AG08395 (cell line): ENCODE measurements around the gene CD300A.
"Not testable (repeated sequence)": the region's sequence is repeated elsewhere in the genome, so short reads cannot be mapped to it uniquely, and the experiment has no call there.

Experiments used
- DNase-seq: peaks from one replicate; pipeline ENCODE4 v3.0.0; 2012; ENCODE audit warnings: mixed read lengths, low spot score

CD300A gene

GRCh38 chr17:74480290-74480689, 13.9 kb downstream of the CD300A start:
- no peak for DNase-seq

- DNase-seq = no peak
These were observed 15.2 kb downstream of the CD300A start for GRCh38 chr17:74481621-74482020.

GRCh38 chr17:74484066-74484465, 17.6 kb downstream of the CD300A start:
- DNase-seq = no peak

- DNase-seq = no peak
These were observed 18.7 kb downstream of the CD300A start for GRCh38 chr17:74485022-74485743.

- DNase-seq = no peak
These were observed 19.4 kb downstream of the CD300A start for GRCh38 chr17:74485841-74486240.

GRCh38 chr17:74488276-74488675, 21.8 kb downstream of the CD300A start:
- not testable (repeated sequence) for DNase-seq

GRCh38 chr17:74490716-74491115, 24.3 kb downstream of the CD300A start:
- DNase-seq = no peak

GRCh38 chr17:74491626-74492025, 25.2 kb downstream of the CD300A start:
- DNase-seq = no peak

- peak; percentile 80 for DNase-seq
These were observed 26.9 kb downstream of the CD300A start for GRCh38 chr17:74493331-74493833.

GRCh38 chr17:74497471-74497870, 31.0 kb downstream of the CD300A start:
- no peak for DNase-seq

GRCh38 chr17:74499992-74500391, 33.6 kb downstream of the CD300A start:
- no peak for DNase-seq

GRCh38 chr17:74502861-74503260, 36.4 kb downstream of the CD300A start:
- no peak for DNase-seq

- DNase-seq = not testable (repeated sequence)
These were observed 37.5 kb downstream of the CD300A start for GRCh38 chr17:74503949-74504348.

- no peak for DNase-seq
These were observed 41.7 kb downstream of the CD300A start for GRCh38 chr17:74508156-74508555.

GRCh38 chr17:74512036-74512435, 45.6 kb downstream of the CD300A start:
- DNase-seq = peak; percentile 76

- DNase-seq = peak; percentile 61
These were observed 46.2 kb downstream of the CD300A start for GRCh38 chr17:74512624-74513091.

- peak; percentile 24 for DNase-seq
These were observed 47.7 kb downstream of the CD300A start for GRCh38 chr17:74513987-74514631.

GRCh38 chr17:74514632-74515334, 48.3 kb downstream of the CD300A start:
- no peak for DNase-seq

- DNase-seq = no peak
These were observed 49.5 kb downstream of the CD300A start for GRCh38 chr17:74515941-74516340.

GRCh38 chr17:74516561-74517328, 50.3 kb downstream of the CD300A start:
- no peak for DNase-seq

- not testable (repeated sequence) for DNase-seq
These were observed 52.1 kb downstream of the CD300A start for GRCh38 chr17:74518413-74518981.

- no peak for DNase-seq
These were observed 53.6 kb downstream of the CD300A start for GRCh38 chr17:74520016-74520434.
